Amniotic stem cell (primary cell): Measurements from ENCODE around the gene CRTC1.
A peak's percentile ranks its signal among the peaks of the same experiment; 100 is the strongest.

ENCODE experiments used
- DNase-seq: peaks from one replicate; lab custom pipeline; 2025; lab: John Stamatoyannopoulos, UW

The CRTC1 gene

GRCh38 chr19:18699403-18700054 lies 16.0 kb downstream of the CRTC1 start:
- DNase-seq, result no peak

GRCh38 chr19:18700501-18701249 lies 17.2 kb downstream of the CRTC1 start:
- DNase-seq, result peak; percentile 2

- no peak for DNase-seq
These were observed 17.7 kb downstream of the CRTC1 start for GRCh38 chr19:18701250-18701608.

- no peak for DNase-seq
These were observed 20.6 kb downstream of the CRTC1 start for GRCh38 chr19:18704054-18704453.

GRCh38 chr19:18704971-18705370 lies 21.5 kb downstream of the CRTC1 start:
- no peak for DNase-seq

GRCh38 chr19:18708452-18709231 lies 25.2 kb downstream of the CRTC1 start:
- no peak for DNase-seq

GRCh38 chr19:18709546-18709945 lies 26.1 kb downstream of the CRTC1 start:
- no peak for DNase-seq

GRCh38 chr19:18710186-18710585 lies 26.7 kb downstream of the CRTC1 start:
- no peak for DNase-seq

- no peak for DNase-seq
These were observed 27.7 kb downstream of the CRTC1 start for GRCh38 chr19:18710996-18711751.

GRCh38 chr19:18711893-18712292 lies 28.4 kb downstream of the CRTC1 start:
- DNase-seq, result no peak

GRCh38 chr19:18712981-18713380 lies 29.5 kb downstream of the CRTC1 start:
- no peak for DNase-seq

- DNase-seq, result no peak
These were observed 30.2 kb downstream of the CRTC1 start for GRCh38 chr19:18713550-18714117.

GRCh38 chr19:18715416-18715815 lies 31.9 kb downstream of the CRTC1 start:
- DNase-seq, result no peak

- DNase-seq, result no peak
These were observed 33.4 kb downstream of the CRTC1 start for GRCh38 chr19:18716857-18717256.

GRCh38 chr19:18717601-18718000 lies 34.1 kb downstream of the CRTC1 start:
- no peak for DNase-seq

- no peak for DNase-seq
These were observed 34.6 kb downstream of the CRTC1 start for GRCh38 chr19:18718015-18718526.

- no peak for DNase-seq
These were observed 35.5 kb downstream of the CRTC1 start for GRCh38 chr19:18718846-18719458.

GRCh38 chr19:18719541-18719940 lies 36.1 kb downstream of the CRTC1 start:
- no peak for DNase-seq

GRCh38 chr19:18723871-18724377 lies 40.4 kb downstream of the CRTC1 start:
- DNase-seq, result no peak

GRCh38 chr19:18725841-18726770 lies 42.6 kb downstream of the CRTC1 start:
- no peak for DNase-seq
